Ovary (tissue), 9 donors: ENCODE data around the gene CACNA2D4. TPM values are rescaled to one million over a fixed set of nuclear protein-coding genes. Genes with fewer than 3 reads are reported as not detected.

Experiments
- DNase-seq, 5 donors: peaks; one replicate each; pipeline ENCODE4 v3.0.0-alpha.2; 2019 to 2020
- H3K27ac ChIP-seq, 2 donors: fragments of 200-600 bp; one replicate each; pipeline versions ENCODE4 v1.5.1 to v1.8.0; 2019 to 2022
- H3K27me3 ChIP-seq: fragments of 200-600 bp; one replicate; pipeline ENCODE4 v1.8.0; 2022
- H3K36me3 ChIP-seq: fragments of 200-600 bp; sonication (generic); one replicate; pipeline ENCODE4 v1.5.1; 2019
- H3K4me1 ChIP-seq: one replicate; pipeline ENCODE4 v1.8.1; 2013; ENCODE audit warnings: mild to moderate bottlenecking, moderate library complexity; ENCODE audit not compliant: insufficient read depth
- H3K4me3 ChIP-seq: fragments of 200-600 bp; sonication (generic); one replicate; pipeline ENCODE4 v1.5.1; 2017
- H3K9me3 ChIP-seq, 2 donors: fragments of 200-600 bp in 1 of 2; sonication (generic) in 1 of 2; one replicate each; pipeline versions ENCODE4 v1.5.1 to v1.8.1; 2013 to 2019; ENCODE audit warnings: mild to moderate bottlenecking in 1 of 2, moderate library complexity in 1 of 2
- EP300 ChIP-seq: sonication (generic); formaldehyde crosslinking; IDR thresholded peaks from one replicate; pipeline ENCODE4 v1.6.1; 2017; ENCODE audit warnings: antibody characterized with exemption
- POLR2A ChIP-seq: fragments of 450-650 bp; IDR thresholded peaks from one replicate; pipeline ENCODE4 v1.6.1; 2017; ENCODE audit warnings: antibody characterized with exemption, mild to moderate bottlenecking, moderate library complexity
- WGBS, 3 donors: extraction: QIAGEN DNeasy Blood & Tissue Kit in 1 of 3; methylation state at CpG; one replicate each; pipeline versions ENCODE4 v1.1.5 to v1.1.7; 2013 to 2017; 5-methylcytosine and 5-hydroxymethylcytosine counted together
- intact Hi-C, 4 donors: fragments of 100-400 bp; cut with DNase I; formaldehyde crosslinking; loops; one replicate each; pipeline versions ENCODE4 v1.11.0 to v1.15.1; 2022 to 2023
- polyA plus RNA-seq, 2 donors: library from polyadenylated mRNA; stranded (reverse); fragments of 200-250 nt in 1 of 2; fragments of 350-450 nt in 1 of 2; fragmentation: Illumina TruSeq in 1 of 2; extraction: RNeasy Lipid Tissue Mini Kit (QIAGEN cat#74804) in 1 of 2; gene quantifications; one replicate each; pipeline ENCODE4 v1.2.3, GENCODE V29; 2013 to 2014
- total RNA-seq, 7 donors: library from RNA; depleted of rRNA in 2 of 7; stranded (reverse); fragments of >200 nt in 2 of 7; fragmentation: NEBNext Ultra II Directional in 3 of 7; extraction: Animal tissue kit (Norgen Biotek cat#: 25700) in 3 of 7; gene quantifications; one replicate each; pipeline versions ENCODE4 v1.1.0 to v1.2.4, GENCODE V29; 2016 to 2023
- TF ChIP-seq, protein P1 (sequence below), 3 donors: fragments of 450-650 bp in 2 of 3; fragments of 200-600 bp in 1 of 3; IDR thresholded peaks; one replicate each; pipeline versions ENCODE4 v1.5.1 to v1.8.0; 2016 to 2022; ENCODE audit warnings: antibody characterized with exemption in 3 of 3, mild to moderate bottlenecking in 1 of 3
- donor health status: DM: no; HTN: no; CAD: no; lungs with moderate emphysema.
- donor health status: DM: no; HTN: no; CAD: no.
- donor health status: Bipolar disorder and iron deficiency.
- donor health status: DM: yes; HTN: yes; CAD: no.
- donor health status: DM: no; HTN: no; CAD: no.
- donor health status: DM: yes; HTN: yes; CAD: no.

The CACNA2D4 gene
- total and polyA plus RNA-seq, 9 donors: 2.1 to 6.8 (median 3.2) TPM

DNA sequence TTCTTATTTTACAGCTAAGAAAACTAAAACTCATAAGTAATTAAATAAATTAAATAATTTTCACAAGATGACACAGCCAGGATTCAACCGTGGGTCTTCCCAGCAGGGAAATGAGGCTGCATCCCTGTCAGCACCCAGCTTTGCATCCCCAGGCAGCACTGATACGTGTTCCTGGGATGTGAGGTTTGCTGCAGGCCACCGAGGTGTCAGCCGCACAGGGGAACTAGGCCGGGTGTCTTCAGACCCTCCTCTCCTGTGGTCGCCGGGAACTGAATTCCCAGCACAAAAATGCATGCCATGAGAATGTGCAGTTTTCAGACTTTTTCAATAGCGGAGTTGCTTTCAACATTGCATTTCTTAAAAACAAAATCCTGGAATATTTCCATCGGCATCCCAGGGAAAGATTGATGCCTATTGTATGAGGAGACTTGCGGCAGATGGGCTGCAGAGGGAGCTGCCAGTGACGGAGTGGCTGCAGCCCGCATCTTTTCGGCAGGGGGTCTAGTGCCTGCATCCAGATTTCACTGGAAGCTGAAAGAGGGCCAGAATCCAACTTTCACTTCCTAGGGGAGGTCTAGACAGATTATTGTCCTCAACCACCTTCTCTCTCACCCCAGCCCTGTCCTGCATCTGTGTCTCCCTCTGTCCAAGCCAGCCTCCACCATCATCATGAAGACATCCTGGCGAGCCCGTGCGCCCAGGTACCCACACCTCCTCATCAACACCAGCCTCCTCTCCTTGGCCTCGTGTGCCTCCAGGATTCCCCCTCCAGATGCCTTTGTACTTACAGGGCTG, 85.5 kb downstream of the CACNA2D4 start:
- H3K4me1 ChIP-seq: no peaks in the 10 kb centered on the region
- no peak overlapping the region for H3K27ac ChIP-seq
- no peak for TF ChIP-seq EP300
- TF ChIP-seq, protein P1, sequence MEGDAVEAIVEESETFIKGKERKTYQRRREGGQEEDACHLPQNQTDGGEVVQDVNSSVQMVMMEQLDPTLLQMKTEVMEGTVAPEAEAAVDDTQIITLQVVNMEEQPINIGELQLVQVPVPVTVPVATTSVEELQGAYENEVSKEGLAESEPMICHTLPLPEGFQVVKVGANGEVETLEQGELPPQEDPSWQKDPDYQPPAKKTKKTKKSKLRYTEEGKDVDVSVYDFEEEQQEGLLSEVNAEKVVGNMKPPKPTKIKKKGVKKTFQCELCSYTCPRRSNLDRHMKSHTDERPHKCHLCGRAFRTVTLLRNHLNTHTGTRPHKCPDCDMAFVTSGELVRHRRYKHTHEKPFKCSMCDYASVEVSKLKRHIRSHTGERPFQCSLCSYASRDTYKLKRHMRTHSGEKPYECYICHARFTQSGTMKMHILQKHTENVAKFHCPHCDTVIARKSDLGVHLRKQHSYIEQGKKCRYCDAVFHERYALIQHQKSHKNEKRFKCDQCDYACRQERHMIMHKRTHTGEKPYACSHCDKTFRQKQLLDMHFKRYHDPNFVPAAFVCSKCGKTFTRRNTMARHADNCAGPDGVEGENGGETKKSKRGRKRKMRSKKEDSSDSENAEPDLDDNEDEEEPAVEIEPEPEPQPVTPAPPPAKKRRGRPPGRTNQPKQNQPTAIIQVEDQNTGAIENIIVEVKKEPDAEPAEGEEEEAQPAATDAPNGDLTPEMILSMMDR (IDR thresholded peaks at IDR 0.05): no peak
- intact Hi-C loops: no loop called here
- H3K4me3 ChIP-seq: no peak overlapping the region
- no peak for DNase-seq
- H3K27me3 ChIP-seq: no peaks in the 10 kb centered on the region
- H3K9me3 ChIP-seq: no peaks in the 10 kb centered on the region
- 68 to 72% (median 69%) methylated on average over 17 of the region's 17 CpGs for WGBS, 3 donors
- no peaks in the 10 kb centered on the region for H3K36me3 ChIP-seq

DNA sequence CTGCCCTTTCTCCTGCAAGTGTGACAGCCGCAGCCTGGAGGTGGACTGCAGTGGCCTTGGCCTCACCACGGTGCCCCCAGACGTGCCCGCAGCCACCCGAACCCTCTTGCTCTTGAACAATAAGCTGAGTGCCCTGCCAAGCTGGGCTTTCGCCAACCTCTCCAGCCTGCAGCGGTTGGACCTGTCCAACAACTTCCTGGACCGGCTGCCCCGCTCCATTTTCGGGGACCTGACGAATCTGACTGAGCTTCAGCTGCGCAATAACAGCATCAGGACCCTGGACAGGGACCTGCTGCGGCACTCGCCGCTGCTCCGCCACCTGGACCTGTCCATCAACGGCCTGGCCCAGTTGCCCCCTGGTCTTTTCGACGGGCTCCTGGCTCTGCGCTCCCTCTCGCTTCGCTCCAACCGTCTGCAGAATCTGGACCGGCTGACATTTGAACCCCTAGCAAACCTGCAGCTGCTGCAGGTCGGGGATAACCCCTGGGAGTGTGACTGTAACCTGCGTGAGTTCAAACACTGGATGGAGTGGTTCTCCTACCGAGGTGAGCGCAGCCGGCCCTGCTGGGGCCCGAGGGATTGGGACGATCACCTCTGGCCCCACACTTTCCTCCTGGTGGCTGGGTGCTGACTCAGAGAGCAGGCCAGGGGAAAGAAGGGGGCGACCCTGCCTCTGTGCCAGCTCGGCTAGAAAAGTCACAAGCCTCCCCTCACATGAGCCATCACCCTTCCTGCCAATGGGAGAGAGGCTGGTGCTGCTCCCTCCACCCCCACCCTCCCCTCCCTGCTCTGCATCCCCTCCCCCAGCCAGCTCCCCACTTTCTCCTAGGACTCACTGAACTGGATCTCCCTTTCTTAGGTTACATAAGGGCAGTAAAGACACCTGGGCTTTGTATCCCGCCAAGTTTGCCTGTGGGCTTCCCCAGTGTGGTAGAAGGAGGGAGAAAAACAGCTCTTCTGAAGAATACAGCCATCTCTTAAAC, 87.2 kb downstream of the CACNA2D4 start:
- WGBS, 3 donors: 5 to 9% (median 8%) methylated on average over 28 to 34 of the region's 34 CpGs
- no peaks in the 10 kb centered on the region for H3K27me3 ChIP-seq
- intact Hi-C loops: no loop called here
- TF ChIP-seq EP300: no peak
- TF ChIP-seq POLR2A: no peak
- TF ChIP-seq, protein P1 (IDR thresholded peaks at IDR 0.05): no peak
- no peaks in the 10 kb centered on the region for H3K36me3 ChIP-seq
- no peaks in the 10 kb centered on the region for H3K9me3 ChIP-seq
- H3K4me1 ChIP-seq: no peaks in the 10 kb centered on the region
- H3K4me3 ChIP-seq: no peak overlapping the region
- DNase-seq: peak in 4 of 5 donors; percentile 27 to 56 (median 47)
- no peak overlapping the region for H3K27ac ChIP-seq

DNA sequence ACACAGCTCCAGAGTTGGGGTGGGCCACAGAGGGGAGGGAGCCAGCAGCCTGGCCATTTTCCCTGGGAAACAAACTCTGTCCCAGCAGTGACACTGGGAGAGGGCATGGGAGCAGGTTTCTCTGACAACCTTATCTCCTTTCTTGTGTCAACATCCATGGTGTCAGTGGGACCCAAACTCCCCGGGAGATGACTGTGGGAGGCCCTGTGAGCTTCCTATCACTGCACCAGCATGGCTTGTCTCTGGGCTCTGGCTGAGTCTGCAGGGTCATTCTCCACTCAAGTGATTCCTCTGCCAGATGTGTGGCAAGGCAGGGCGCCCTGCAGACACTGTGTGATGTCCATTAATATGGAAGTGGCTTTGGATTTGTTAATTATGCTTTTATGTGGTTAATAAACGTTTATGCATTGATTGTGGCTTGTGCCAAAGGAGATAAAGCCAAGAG, 88.0 kb downstream of the CACNA2D4 start:
- Histone ChIP-seq H3K27ac (no peak overlapping the region), H3K36me3 (no peaks in the 10 kb centered on the region), H3K4me1 (no peaks in the 10 kb centered on the region), H3K4me3 (no peak overlapping the region), H3K9me3 (no peaks in the 10 kb centered on the region), H3K27me3 (no peaks in the 10 kb centered on the region)
- intact Hi-C loops: no loop called here
- no peak for DNase-seq
- WGBS, 3 donors: 28 to 46% (median 34%) methylated on average over 3 of the region's 3 CpGs
- TF ChIP-seq POLR2A (no peak), EP300 (no peak)
- TF ChIP-seq, protein P1 (IDR thresholded peaks at IDR 0.05): no peak

DNA sequence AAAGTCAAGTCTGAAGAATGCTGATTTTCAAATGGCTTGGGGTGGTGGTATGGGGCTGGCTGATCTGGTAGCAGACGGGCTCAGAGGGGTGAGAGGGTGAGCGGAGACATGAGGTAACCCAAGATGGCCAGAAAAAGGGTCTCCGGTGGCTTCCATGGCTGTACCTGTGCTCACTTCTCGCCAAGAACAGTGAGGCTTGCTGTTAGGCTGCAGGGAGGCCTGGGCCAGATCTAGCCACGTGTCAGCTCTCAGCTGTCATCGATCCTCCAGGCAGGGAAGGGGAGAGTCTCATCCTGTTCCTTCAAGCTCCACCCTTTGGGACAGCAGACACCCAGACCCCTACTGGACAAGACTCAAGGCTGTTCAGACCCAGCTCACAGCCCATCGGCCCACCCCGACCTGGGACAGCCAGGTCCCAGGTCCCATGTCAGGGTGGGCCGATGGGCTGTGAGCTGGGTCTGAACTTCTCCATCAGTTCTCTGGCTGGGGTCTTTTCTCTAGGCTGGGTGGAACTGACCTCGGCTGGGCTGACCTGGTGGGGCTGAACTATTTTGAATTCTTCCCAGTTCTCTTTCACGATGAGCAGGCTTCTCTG, 89.0 kb downstream of the CACNA2D4 start:
- WGBS, 3 donors: 79 to 90% (median 88%) methylated on average over 11 of the region's 11 CpGs
- H3K4me1 ChIP-seq: no peaks in the 10 kb centered on the region
- no peak overlapping the region for H3K27ac ChIP-seq
- H3K27me3 ChIP-seq: no peaks in the 10 kb centered on the region
- H3K36me3 ChIP-seq: no peaks in the 10 kb centered on the region
- no peak for DNase-seq
- no peaks in the 10 kb centered on the region for H3K9me3 ChIP-seq
- no peak overlapping the region for H3K4me3 ChIP-seq
- intact Hi-C loops: loop anchor here in 1 of 4 donors (5.0 to 10.0 kb wide), 2 partner anchors 95 to 368 kb away; no protein-coding TSS in a partner anchor
- TF ChIP-seq, protein P1 (IDR thresholded peaks at IDR 0.05): no peak
- TF ChIP-seq EP300 (no peak), POLR2A (no peak)
